ENCODE measurements around the gene SLC6A13. TPM values are rescaled to one million over a fixed set of nuclear protein-coding genes. Genes with fewer than 3 reads are reported as not detected.
A peak's percentile ranks its signal among the peaks of the same experiment; 100 is the strongest.

Gene SLC6A13
- total and polyA plus RNA-seq, 2 of the 13 experiments (the other 11 are each of a cell fraction or from before 2014, with no cell fraction given): 0.05 to 0.15 TPM

DNA sequence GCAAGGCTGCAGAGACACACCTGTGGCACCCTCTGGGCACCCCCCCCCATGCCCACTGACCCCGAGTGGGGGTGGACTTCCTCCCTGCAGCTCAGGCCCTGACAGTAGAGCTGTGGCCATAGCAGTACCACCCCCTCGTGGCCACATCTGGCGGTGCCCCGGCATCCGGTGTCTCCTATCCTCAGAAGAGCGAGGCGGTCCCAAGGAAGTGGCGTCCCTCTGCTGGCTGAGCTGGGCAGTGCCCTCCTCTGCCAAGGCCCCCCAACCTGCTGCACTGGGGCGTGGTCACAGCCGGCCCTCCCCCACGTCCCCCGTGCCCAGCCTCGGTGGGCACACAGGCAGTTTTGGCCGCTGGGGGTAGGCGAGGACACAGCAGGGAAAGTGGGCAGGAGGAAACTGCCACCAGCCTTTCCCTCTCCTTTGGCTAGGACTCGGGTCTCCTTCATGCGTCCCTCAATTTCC is 42.7 kb downstream of the SLC6A13 start (continued):
- TF ChIP-seq ZNF607 (CRISPR knock-in tag; IDR thresholded peaks at IDR 0.05; ENCODE audit: borderline replicate concordance) (no peak), KDM2A (CRISPR knock-in tag; IDR thresholded peaks at IDR 0.05; ENCODE audit: borderline replicate concordance, low read depth) (peak; percentile 42; the same call in 1 of the 2 replicates), ZBTB7B (CRISPR knock-in tag; IDR thresholded peaks at IDR 0.05) (peak; percentile 68; the same call in 1 of the 2 replicates), MIXL1 (CRISPR knock-in tag; IDR thresholded peaks at IDR 0.05) (no peak), KLF13 (CRISPR knock-in tag; IDR thresholded peaks at IDR 0.05) (no peak), ZNF256 (CRISPR knock-in tag; conservative IDR thresholded peaks at IDR 0.05) (no peak), MIER2 (CRISPR knock-in tag; IDR thresholded peaks at IDR 0.05) (0 out of 2 replicates have a peak, but pooled peaks have one; percentile 67), NFIC (IDR thresholded peaks at IDR 0.05; ENCODE audit: low read length) (no peak), ZNF3 (CRISPR knock-in tag; IDR thresholded peaks at IDR 0.05) (no peak), MTA1 (CRISPR knock-in tag; IDR thresholded peaks at IDR 0.05; ENCODE audit: borderline replicate concordance) (0 out of 2 replicates have a peak, but pooled peaks have one; percentile 22), ZNF75D (CRISPR knock-in tag; IDR thresholded peaks at IDR 0.05; ENCODE audit: borderline replicate concordance) (no peak), TEAD2 (CRISPR knock-in tag; IDR thresholded peaks at IDR 0.05) (no peak)
- TF ChIP-seq, protein P1, sequence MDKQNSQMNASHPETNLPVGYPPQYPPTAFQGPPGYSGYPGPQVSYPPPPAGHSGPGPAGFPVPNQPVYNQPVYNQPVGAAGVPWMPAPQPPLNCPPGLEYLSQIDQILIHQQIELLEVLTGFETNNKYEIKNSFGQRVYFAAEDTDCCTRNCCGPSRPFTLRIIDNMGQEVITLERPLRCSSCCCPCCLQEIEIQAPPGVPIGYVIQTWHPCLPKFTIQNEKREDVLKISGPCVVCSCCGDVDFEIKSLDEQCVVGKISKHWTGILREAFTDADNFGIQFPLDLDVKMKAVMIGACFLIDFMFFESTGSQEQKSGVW (CRISPR knock-in tag; IDR thresholded peaks at IDR 0.05; ENCODE audit: borderline replicate concordance): no peak
- TF ChIP-seq, protein P2, sequence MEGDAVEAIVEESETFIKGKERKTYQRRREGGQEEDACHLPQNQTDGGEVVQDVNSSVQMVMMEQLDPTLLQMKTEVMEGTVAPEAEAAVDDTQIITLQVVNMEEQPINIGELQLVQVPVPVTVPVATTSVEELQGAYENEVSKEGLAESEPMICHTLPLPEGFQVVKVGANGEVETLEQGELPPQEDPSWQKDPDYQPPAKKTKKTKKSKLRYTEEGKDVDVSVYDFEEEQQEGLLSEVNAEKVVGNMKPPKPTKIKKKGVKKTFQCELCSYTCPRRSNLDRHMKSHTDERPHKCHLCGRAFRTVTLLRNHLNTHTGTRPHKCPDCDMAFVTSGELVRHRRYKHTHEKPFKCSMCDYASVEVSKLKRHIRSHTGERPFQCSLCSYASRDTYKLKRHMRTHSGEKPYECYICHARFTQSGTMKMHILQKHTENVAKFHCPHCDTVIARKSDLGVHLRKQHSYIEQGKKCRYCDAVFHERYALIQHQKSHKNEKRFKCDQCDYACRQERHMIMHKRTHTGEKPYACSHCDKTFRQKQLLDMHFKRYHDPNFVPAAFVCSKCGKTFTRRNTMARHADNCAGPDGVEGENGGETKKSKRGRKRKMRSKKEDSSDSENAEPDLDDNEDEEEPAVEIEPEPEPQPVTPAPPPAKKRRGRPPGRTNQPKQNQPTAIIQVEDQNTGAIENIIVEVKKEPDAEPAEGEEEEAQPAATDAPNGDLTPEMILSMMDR (CRISPR knock-in tag; IDR thresholded peaks at IDR 0.05): peak; percentile 97
- TF ChIP-seq, protein P3, sequence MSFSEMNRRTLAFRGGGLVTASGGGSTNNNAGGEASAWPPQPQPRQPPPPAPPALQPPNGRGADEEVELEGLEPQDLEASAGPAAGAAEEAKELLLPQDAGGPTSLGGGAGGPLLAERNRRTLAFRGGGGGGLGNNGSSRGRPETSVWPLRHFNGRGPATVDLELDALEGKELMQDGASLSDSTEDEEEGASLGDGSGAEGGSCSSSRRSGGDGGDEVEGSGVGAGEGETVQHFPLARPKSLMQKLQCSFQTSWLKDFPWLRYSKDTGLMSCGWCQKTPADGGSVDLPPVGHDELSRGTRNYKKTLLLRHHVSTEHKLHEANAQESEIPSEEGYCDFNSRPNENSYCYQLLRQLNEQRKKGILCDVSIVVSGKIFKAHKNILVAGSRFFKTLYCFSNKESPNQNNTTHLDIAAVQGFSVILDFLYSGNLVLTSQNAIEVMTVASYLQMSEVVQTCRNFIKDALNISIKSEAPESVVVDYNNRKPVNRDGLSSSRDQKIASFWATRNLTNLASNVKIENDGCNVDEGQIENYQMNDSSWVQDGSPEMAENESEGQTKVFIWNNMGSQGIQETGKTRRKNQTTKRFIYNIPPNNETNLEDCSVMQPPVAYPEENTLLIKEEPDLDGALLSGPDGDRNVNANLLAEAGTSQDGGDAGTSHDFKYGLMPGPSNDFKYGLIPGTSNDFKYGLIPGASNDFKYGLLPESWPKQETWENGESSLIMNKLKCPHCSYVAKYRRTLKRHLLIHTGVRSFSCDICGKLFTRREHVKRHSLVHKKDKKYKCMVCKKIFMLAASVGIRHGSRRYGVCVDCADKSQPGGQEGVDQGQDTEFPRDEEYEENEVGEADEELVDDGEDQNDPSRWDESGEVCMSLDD (CRISPR knock-in tag; IDR thresholded peaks at IDR 0.05; ENCODE audit: borderline replicate concordance): no peak
- TF ChIP-seq, protein P4, sequence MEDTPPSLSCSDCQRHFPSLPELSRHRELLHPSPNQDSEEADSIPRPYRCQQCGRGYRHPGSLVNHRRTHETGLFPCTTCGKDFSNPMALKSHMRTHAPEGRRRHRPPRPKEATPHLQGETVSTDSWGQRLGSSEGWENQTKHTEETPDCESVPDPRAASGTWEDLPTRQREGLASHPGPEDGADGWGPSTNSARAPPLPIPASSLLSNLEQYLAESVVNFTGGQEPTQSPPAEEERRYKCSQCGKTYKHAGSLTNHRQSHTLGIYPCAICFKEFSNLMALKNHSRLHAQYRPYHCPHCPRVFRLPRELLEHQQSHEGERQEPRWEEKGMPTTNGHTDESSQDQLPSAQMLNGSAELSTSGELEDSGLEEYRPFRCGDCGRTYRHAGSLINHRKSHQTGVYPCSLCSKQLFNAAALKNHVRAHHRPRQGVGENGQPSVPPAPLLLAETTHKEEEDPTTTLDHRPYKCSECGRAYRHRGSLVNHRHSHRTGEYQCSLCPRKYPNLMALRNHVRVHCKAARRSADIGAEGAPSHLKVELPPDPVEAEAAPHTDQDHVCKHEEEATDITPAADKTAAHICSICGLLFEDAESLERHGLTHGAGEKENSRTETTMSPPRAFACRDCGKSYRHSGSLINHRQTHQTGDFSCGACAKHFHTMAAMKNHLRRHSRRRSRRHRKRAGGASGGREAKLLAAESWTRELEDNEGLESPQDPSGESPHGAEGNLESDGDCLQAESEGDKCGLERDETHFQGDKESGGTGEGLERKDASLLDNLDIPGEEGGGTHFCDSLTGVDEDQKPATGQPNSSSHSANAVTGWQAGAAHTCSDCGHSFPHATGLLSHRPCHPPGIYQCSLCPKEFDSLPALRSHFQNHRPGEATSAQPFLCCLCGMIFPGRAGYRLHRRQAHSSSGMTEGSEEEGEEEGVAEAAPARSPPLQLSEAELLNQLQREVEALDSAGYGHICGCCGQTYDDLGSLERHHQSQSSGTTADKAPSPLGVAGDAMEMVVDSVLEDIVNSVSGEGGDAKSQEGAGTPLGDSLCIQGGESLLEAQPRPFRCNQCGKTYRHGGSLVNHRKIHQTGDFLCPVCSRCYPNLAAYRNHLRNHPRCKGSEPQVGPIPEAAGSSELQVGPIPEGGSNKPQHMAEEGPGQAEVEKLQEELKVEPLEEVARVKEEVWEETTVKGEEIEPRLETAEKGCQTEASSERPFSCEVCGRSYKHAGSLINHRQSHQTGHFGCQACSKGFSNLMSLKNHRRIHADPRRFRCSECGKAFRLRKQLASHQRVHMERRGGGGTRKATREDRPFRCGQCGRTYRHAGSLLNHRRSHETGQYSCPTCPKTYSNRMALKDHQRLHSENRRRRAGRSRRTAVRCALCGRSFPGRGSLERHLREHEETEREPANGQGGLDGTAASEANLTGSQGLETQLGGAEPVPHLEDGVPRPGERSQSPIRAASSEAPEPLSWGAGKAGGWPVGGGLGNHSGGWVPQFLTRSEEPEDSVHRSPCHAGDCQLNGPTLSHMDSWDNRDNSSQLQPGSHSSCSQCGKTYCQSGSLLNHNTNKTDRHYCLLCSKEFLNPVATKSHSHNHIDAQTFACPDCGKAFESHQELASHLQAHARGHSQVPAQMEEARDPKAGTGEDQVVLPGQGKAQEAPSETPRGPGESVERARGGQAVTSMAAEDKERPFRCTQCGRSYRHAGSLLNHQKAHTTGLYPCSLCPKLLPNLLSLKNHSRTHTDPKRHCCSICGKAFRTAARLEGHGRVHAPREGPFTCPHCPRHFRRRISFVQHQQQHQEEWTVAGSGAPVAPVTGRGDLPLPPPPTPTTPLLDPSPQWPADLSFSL (CRISPR knock-in tag; IDR thresholded peaks at IDR 0.05): no peak
- TF ChIP-seq, protein P5, sequence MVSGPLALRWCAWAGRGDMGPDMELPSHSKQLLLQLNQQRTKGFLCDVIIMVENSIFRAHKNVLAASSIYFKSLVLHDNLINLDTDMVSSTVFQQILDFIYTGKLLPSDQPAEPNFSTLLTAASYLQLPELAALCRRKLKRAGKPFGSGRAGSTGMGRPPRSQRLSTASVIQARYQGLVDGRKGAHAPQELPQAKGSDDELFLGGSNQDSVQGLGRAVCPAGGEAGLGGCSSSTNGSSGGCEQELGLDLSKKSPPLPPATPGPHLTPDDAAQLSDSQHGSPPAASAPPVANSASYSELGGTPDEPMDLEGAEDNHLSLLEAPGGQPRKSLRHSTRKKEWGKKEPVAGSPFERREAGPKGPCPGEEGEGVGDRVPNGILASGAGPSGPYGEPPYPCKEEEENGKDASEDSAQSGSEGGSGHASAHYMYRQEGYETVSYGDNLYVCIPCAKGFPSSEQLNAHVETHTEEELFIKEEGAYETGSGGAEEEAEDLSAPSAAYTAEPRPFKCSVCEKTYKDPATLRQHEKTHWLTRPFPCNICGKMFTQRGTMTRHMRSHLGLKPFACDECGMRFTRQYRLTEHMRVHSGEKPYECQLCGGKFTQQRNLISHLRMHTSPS (CRISPR knock-in tag; IDR thresholded peaks at IDR 0.05; ENCODE audit: low read depth): peak; percentile 82
